ENCODE data around the gene DYRK4.
A peak's percentile ranks its signal among the peaks of the same experiment; 100 is the strongest.
"Not testable (repeated sequence)": the region's sequence is repeated elsewhere in the genome, so short reads cannot be mapped to it uniquely, and the experiment has no call there.

Gene DYRK4

GRCh38 chr12:4562034-4562657 lies at the start of gene DYRK4:
Gene DYRK4, plus strand, starts transcription at chr12:4562208. Its CDS starts 38 bp downstream, at chr12:4562246.
- no peak for DNase-seq

GRCh38 chr12:4518106-4518728 lies 43.8 kb upstream of the DYRK4 start:
- DNase-seq: peak; percentile 4

GRCh38 chr12:4523443-4523842 lies 38.6 kb upstream of the DYRK4 start:
- DNase-seq: not testable (repeated sequence)

GRCh38 chr12:4526923-4527546 lies 35.0 kb upstream of the DYRK4 start:
- DNase-seq: no peak

GRCh38 chr12:4530160-4530559 lies 31.8 kb upstream of the DYRK4 start:
- no peak for DNase-seq

- DNase-seq: no peak
Observed at GRCh38 chr12:4530982-4531586, 30.9 kb upstream of the DYRK4 start.

GRCh38 chr12:4535092-4535491 lies 26.9 kb upstream of the DYRK4 start:
- DNase-seq: no peak

GRCh38 chr12:4535871-4536270 lies 26.1 kb upstream of the DYRK4 start:
- no peak for DNase-seq

- DNase-seq: peak; percentile 94
Observed at GRCh38 chr12:4538207-4539160, 23.5 kb upstream of the DYRK4 start, which contains the start of gene RAD51AP1. Gene RAD51AP1, plus strand, starts transcription at chr12:4538890. Its CDS starts 50 bp downstream, at chr12:4538940.

GRCh38 chr12:4539167-4539870 lies 22.7 kb upstream of the DYRK4 start:
- DNase-seq: no peak

GRCh38 chr12:4540170-4540569 lies 21.8 kb upstream of the DYRK4 start:
- no peak for DNase-seq

GRCh38 chr12:4540638-4541037 lies 21.4 kb upstream of the DYRK4 start:
- DNase-seq: no peak

- no peak for DNase-seq
Observed at GRCh38 chr12:4545195-4545594, 16.8 kb upstream of the DYRK4 start.

GRCh38 chr12:4552191-4552590 lies 9.8 kb upstream of the DYRK4 start:
- no peak for DNase-seq

GRCh38 chr12:4553943-4554342 lies 8.1 kb upstream of the DYRK4 start:
- no peak for DNase-seq

GRCh38 chr12:4555804-4556203 lies 6.2 kb upstream of the DYRK4 start:
- DNase-seq: no peak

- DNase-seq: no peak
Observed at GRCh38 chr12:4556735-4557530, 5.1 kb upstream of the DYRK4 start.

- DNase-seq: no peak
Observed at GRCh38 chr12:4557586-4557985, 4.4 kb upstream of the DYRK4 start.

GRCh38 chr12:4558171-4558570 lies 3.8 kb upstream of the DYRK4 start:
- no peak for DNase-seq

GRCh38 chr12:4563336-4563735 lies 1.3 kb downstream of the DYRK4 start:
- DNase-seq: no peak

- no peak for DNase-seq
Observed at GRCh38 chr12:4564818-4565217, 2.8 kb downstream of the DYRK4 start.
